Stomach smooth muscle (tissue), 2 donors: Measurements from ENCODE around the gene ATF6.
"Not testable (repeated sequence)": the region's sequence is repeated elsewhere in the genome, so short reads cannot be mapped to it uniquely, and the experiment has no call there.

Experiments used
- H3K27ac ChIP-seq: one replicate; pipeline ENCODE4 v1.7.0; 2013; ENCODE audit warnings: mild to moderate bottlenecking, low read length, inconsistent platforms
- H3K27me3 ChIP-seq, 2 donors: one replicate each; pipeline ENCODE4 v1.7.0; 2013; ENCODE audit warnings: low read length in 2 of 2; ENCODE audit not compliant: insufficient read depth in 2 of 2, control insufficient read depth in 1 of 2
- H3K36me3 ChIP-seq, 2 donors: one replicate each; pipeline ENCODE4 v1.7.0; 2013; ENCODE audit warnings: low read length in 2 of 2; ENCODE audit not compliant: control insufficient read depth in 2 of 2, insufficient read depth in 2 of 2
- H3K4me1 ChIP-seq: one replicate; pipeline ENCODE4 v1.7.0; 2013; ENCODE audit warnings: low read length; ENCODE audit not compliant: control insufficient read depth, insufficient read depth
- H3K4me3 ChIP-seq, 2 donors: one replicate each; pipeline ENCODE4 v1.7.0; 2013; ENCODE audit warnings: low read length in 2 of 2
- H3K9ac ChIP-seq, 2 donors: one replicate each; pipeline ENCODE4 v1.7.0; 2013; ENCODE audit warnings: low read length in 2 of 2, mild to moderate bottlenecking in 1 of 2
- H3K9me3 ChIP-seq, 2 donors: one replicate each; pipeline ENCODE4 v1.7.0; 2013; ENCODE audit warnings: low read length in 2 of 2; ENCODE audit not compliant: control insufficient read depth in 2 of 2
- donor health status: healthy.
- donor health status: Pancreatic carcinoma.

ATF6 gene

GRCh38 chr1:161766102-161766981 lies at the start of gene ATF6:
TSS of gene ATF6 (plus strand) at chr1:161766320. CDS start at chr1:161766361, 41 bp downstream.
- no peaks in the 10 kb centered on the region for H3K9me3 ChIP-seq
- H3K36me3 ChIP-seq, result no peaks in the 10 kb centered on the region
- H3K27me3 ChIP-seq, result no peaks in the 10 kb centered on the region
- H3K27ac ChIP-seq, result peak within 1 kb of the TSS; percentile 90
- H3K4me1 ChIP-seq, result peaks cover 9% of the 10 kb centered on the region
- H3K4me3 ChIP-seq, result peak within 1 kb of the TSS; percentile 100
- H3K9ac ChIP-seq, result peak within 1 kb of the TSS; percentile 98 to 100

- no peak overlapping the region for H3K27ac ChIP-seq
- no peak overlapping the region for H3K9ac ChIP-seq
- H3K9me3 ChIP-seq, result no peaks in the 10 kb centered on the region
- peaks cover 14 to 15% of the 10 kb centered on the region in 2 donors for H3K27me3 ChIP-seq
- no peak overlapping the region for H3K4me3 ChIP-seq
- H3K36me3 ChIP-seq, result no peaks in the 10 kb centered on the region
- H3K4me1 ChIP-seq, result no peaks in the 10 kb centered on the region
Measured at GRCh38 chr1:161718559-161719324, 47.4 kb upstream of the ATF6 start.

- no peak overlapping the region for H3K9ac ChIP-seq
- H3K27ac ChIP-seq, result no peak overlapping the region
- H3K27me3 ChIP-seq, result peaks cover 14 to 19% of the 10 kb centered on the region in 2 donors
Measured at GRCh38 chr1:161719325-161719611, 46.9 kb upstream of the ATF6 start.

GRCh38 chr1:161720422-161720821 lies 45.7 kb upstream of the ATF6 start:
- no peak overlapping the region for H3K27ac ChIP-seq
- H3K9me3 ChIP-seq, result no peaks in the 10 kb centered on the region
- H3K9ac ChIP-seq, result no peak overlapping the region
- H3K36me3 ChIP-seq, result no peaks in the 10 kb centered on the region
- no peak overlapping the region for H3K4me3 ChIP-seq
- H3K27me3 ChIP-seq, result peaks cover 12 to 18% of the 10 kb centered on the region in 2 donors
- H3K4me1 ChIP-seq, result peaks cover 1% of the 10 kb centered on the region

More at GRCh38 chr1:161719325-161719611, 46.9 kb upstream of the ATF6 start:
- no peaks in the 10 kb centered on the region for H3K36me3 ChIP-seq
- no peaks in the 10 kb centered on the region for H3K4me1 ChIP-seq
- H3K9me3 ChIP-seq, result no peaks in the 10 kb centered on the region
- no peak overlapping the region for H3K4me3 ChIP-seq

- no peak within 1 kb of the TSS for H3K9ac ChIP-seq
- H3K4me3 ChIP-seq, result no peak within 1 kb of the TSS
- H3K27ac ChIP-seq, result no peak within 1 kb of the TSS
- peaks cover 9% of the 10 kb centered on the region for H3K4me1 ChIP-seq
- H3K9me3 ChIP-seq, result no peaks in the 10 kb centered on the region
- peaks cover 9 to 15% of the 10 kb centered on the region in 2 donors for H3K27me3 ChIP-seq
- H3K36me3 ChIP-seq, result no peaks in the 10 kb centered on the region
Measured at GRCh38 chr1:161720956-161721737, 45.0 kb upstream of the ATF6 start, which contains the start of gene FCRLB. TSS of gene FCRLB (plus strand) at chr1:161721544. CDS start at chr1:161722673, 1,129 bp downstream.

- no peak overlapping the region for H3K27ac ChIP-seq
- H3K27me3 ChIP-seq, result peaks cover 9 to 12% of the 10 kb centered on the region in 2 donors
Measured at GRCh38 chr1:161721738-161722343, 44.3 kb upstream of the ATF6 start.

GRCh38 chr1:161722406-161722805 lies 43.7 kb upstream of the ATF6 start:
- no peak overlapping the region for H3K27ac ChIP-seq
- H3K36me3 ChIP-seq, result no peaks in the 10 kb centered on the region
- H3K9me3 ChIP-seq, result no peaks in the 10 kb centered on the region
- peaks cover 14% of the 10 kb centered on the region for H3K4me1 ChIP-seq
- H3K9ac ChIP-seq, result no peak overlapping the region
- no peak overlapping the region for H3K4me3 ChIP-seq
- peaks cover 9% of the 10 kb centered on the region in 2 donors for H3K27me3 ChIP-seq

More at GRCh38 chr1:161721738-161722343, 44.3 kb upstream of the ATF6 start:
- Histone ChIP-seq H3K36me3 (no peaks in the 10 kb centered on the region), H3K4me1 (peaks cover 12% of the 10 kb centered on the region), H3K4me3 (no peak overlapping the region), H3K9ac (no peak overlapping the region), H3K9me3 (no peaks in the 10 kb centered on the region)

GRCh38 chr1:161723459-161724141 lies 42.5 kb upstream of the ATF6 start:
- Histone ChIP-seq H3K27me3 (peaks cover 9% of the 10 kb centered on the region in 2 donors), H3K4me3 (no peak overlapping the region), H3K27ac (no peak overlapping the region), H3K9ac (no peak overlapping the region), H3K4me1 (peaks cover 18% of the 10 kb centered on the region), H3K9me3 (no peaks in the 10 kb centered on the region), H3K36me3 (no peaks in the 10 kb centered on the region)

GRCh38 chr1:161725258-161725907 lies 40.7 kb upstream of the ATF6 start:
- peaks cover 18% of the 10 kb centered on the region for H3K4me1 ChIP-seq
- not testable (repeated sequence) for H3K27ac ChIP-seq, H3K27me3 ChIP-seq, H3K36me3 ChIP-seq, H3K9me3 ChIP-seq
- H3K4me3 ChIP-seq, result peak overlapping the region; percentile 83
- H3K9ac ChIP-seq, result peak overlapping the region in 1 of 2 donors; percentile 58
